HPDE6-E6E7 (cell line): ENCODE measurements around the gene SH3RF3.
"Not testable (repeated sequence)": the region's sequence is repeated elsewhere in the genome, so short reads cannot be mapped to it uniquely, and the experiment has no call there.

Experiments used
- DNase-seq: peaks from one replicate; pipeline ENCODE4 v3.0.0; 2011; ENCODE audit warnings: missing footprints; ENCODE audit errors: extremely low spot score

The SH3RF3 gene

GRCh38 chr2:109521233-109522062, 392.4 kb downstream of the SH3RF3 start:
- DNase-seq, result no peak

GRCh38 chr2:109522063-109522374, 393.0 kb downstream of the SH3RF3 start:
- no peak for DNase-seq

GRCh38 chr2:109523121-109523520, 394.1 kb downstream of the SH3RF3 start:
- no peak for DNase-seq

- DNase-seq, result no peak
These were observed 394.7 kb downstream of the SH3RF3 start for GRCh38 chr2:109523536-109524361.

GRCh38 chr2:109525836-109526235, 396.8 kb downstream of the SH3RF3 start:
- no peak for DNase-seq

- no peak for DNase-seq
These were observed 397.5 kb downstream of the SH3RF3 start for GRCh38 chr2:109526442-109526970.

- DNase-seq, result no peak
These were observed 398.1 kb downstream of the SH3RF3 start for GRCh38 chr2:109527079-109527478.

- DNase-seq, result no peak
These were observed 399.1 kb downstream of the SH3RF3 start for GRCh38 chr2:109527846-109528705.

- DNase-seq, result no peak
These were observed 400.0 kb downstream of the SH3RF3 start for GRCh38 chr2:109528811-109529501.

GRCh38 chr2:109529532-109530449, 400.8 kb downstream of the SH3RF3 start:
- DNase-seq, result no peak

GRCh38 chr2:109530712-109531111, 401.7 kb downstream of the SH3RF3 start:
- DNase-seq, result no peak

- DNase-seq, result no peak
These were observed 402.2 kb downstream of the SH3RF3 start for GRCh38 chr2:109531221-109531620.

GRCh38 chr2:109531896-109532727, 403.1 kb downstream of the SH3RF3 start:
- DNase-seq, result no peak

- no peak for DNase-seq
These were observed 403.7 kb downstream of the SH3RF3 start for GRCh38 chr2:109532728-109533076.

GRCh38 chr2:109533823-109534222, 404.8 kb downstream of the SH3RF3 start:
- no peak for DNase-seq

GRCh38 chr2:109535217-109535946, 406.4 kb downstream of the SH3RF3 start:
- DNase-seq, result no peak

- not testable (repeated sequence) for DNase-seq
These were observed 407.6 kb downstream of the SH3RF3 start for GRCh38 chr2:109536556-109536955.

GRCh38 chr2:109537565-109538222, 408.7 kb downstream of the SH3RF3 start:
- no peak for DNase-seq
